Jurkat, Clone E6-1 (cell line): ENCODE measurements around the gene TNP1. TPM values are rescaled to one million over a fixed set of nuclear protein-coding genes. Genes with fewer than 3 reads are reported as not detected.
A peak's percentile ranks its signal among the peaks of the same experiment; 100 is the strongest.

Source experiments
- DNase-seq: peaks from one replicate; pipeline ENCODE4 v3.0.0-alpha.2; 2011; ENCODE audit warnings: low read depth, low spot score
- H3K4me3 ChIP-seq: 2 replicates; pipeline ENCODE4 v1.5.1; 2011; ENCODE audit warnings: mild to moderate bottlenecking, low read length, control low read depth, moderate library complexity
- polyA plus RNA-seq: library from polyadenylated mRNA; unstranded; fragments of >200 nt; gene quantifications from one replicate; pipeline ENCODE4 v1.2.1, GENCODE V29; 2012; ENCODE audit warnings: missing spikeins; ENCODE audit not compliant: insufficient read length, insufficient read depth

Gene TNP1, protein sequence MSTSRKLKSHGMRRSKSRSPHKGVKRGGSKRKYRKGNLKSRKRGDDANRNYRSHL
- polyA plus RNA-seq: not detected

GRCh38 chr2:216859944-216860343 is at the start of gene TNP1:
Gene TNP1, minus strand, starts transcription at chr2:216860064. Its CDS starts 30 bp downstream, at chr2:216860034.
- H3K4me3 ChIP-seq: no peak within 1 kb of the TSS
- DNase-seq: no peak

- no peak for DNase-seq
- no peak overlapping the region for H3K4me3 ChIP-seq
Measured at GRCh38 chr2:216908300-216908699, 48.4 kb upstream of the TNP1 start.

GRCh38 chr2:216905649-216906329 is 45.9 kb upstream of the TNP1 start:
- no peak overlapping the region for H3K4me3 ChIP-seq
- DNase-seq: peak; percentile 21

- H3K4me3 ChIP-seq: no peak overlapping the region
- no peak for DNase-seq
Measured at GRCh38 chr2:216904974-216905373, 45.1 kb upstream of the TNP1 start.

DNA sequence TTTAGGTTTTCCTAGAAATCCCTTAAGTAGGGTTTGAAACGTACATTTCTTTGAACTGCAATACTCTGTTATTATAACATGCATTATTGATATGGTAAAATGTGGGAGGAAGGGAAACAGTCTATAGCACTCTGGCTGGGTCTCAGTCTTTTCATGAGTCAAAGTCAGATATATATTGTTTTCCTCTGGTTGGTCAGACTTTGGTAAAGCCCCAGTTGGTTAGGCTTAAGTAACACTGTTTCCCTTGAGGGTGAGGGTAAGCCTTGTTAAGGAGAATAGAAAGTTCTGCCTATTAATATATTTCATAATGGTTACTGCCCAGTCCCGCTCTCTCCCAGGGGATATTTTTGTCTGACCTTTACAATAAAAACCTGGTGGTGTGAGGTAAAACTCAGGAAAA is 44.7 kb upstream of the TNP1 start:
- DNase-seq: no peak
- H3K4me3 ChIP-seq: no peak overlapping the region

GRCh38 chr2:216903470-216903869 is 43.6 kb upstream of the TNP1 start:
- no peak overlapping the region for H3K4me3 ChIP-seq
- peak; percentile 32 for DNase-seq

DNA sequence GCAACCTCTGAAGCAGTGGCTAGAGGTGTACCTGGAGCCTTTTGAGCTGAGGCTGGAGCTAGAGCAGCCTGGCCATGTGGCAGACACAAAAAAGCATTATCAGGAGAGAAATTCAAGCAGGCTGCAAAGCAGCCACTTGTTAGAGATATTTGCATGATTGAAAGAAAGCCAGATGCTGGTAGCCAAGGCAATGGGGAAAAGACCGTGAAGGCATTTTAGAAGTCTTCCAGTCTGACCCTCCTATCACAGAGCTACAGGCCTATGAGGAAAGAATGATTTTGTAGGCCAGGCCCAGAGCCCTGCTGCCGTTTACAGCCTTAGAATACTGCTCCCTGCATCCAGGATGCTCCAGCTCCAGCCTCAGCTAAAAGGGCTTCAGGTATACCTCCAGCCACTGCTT is 41.4 kb upstream of the TNP1 start:
- H3K4me3 ChIP-seq: no peak overlapping the region
- no peak for DNase-seq

GRCh38 chr2:216900406-216900805 is 40.5 kb upstream of the TNP1 start:
- no peak for DNase-seq
- no peak overlapping the region for H3K4me3 ChIP-seq

- no peak for DNase-seq
- H3K4me3 ChIP-seq: no peak overlapping the region
Measured at GRCh38 chr2:216897561-216898203, 37.8 kb upstream of the TNP1 start.

DNA sequence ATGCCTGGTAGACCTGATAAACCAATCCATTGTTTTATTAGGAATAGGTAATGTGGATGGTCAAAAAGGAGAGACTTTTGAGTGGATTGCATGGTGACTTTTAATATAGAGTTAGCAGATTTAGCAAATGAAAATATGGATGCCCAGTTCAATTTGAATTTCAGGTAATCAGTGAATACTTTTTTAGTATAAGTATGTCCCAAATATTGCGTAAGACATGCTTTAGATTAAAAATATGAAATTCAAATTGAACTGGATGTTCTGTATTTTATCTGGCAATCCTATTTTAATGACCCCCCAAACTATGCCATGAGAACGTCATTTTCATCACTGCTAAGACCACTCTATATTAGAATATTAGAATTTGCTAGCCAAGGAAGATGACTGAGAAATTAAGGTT is 30.3 kb upstream of the TNP1 start:
- no peak for DNase-seq
- H3K4me3 ChIP-seq: no peak overlapping the region

- DNase-seq: no peak
Measured at GRCh38 chr2:216888887-216889622, 29.2 kb upstream of the TNP1 start.

GRCh38 chr2:216888081-216888480 is 28.2 kb upstream of the TNP1 start:
- DNase-seq: no peak

More at GRCh38 chr2:216888887-216889622, 29.2 kb upstream of the TNP1 start:
- H3K4me3 ChIP-seq: no peak overlapping the region

DNA sequence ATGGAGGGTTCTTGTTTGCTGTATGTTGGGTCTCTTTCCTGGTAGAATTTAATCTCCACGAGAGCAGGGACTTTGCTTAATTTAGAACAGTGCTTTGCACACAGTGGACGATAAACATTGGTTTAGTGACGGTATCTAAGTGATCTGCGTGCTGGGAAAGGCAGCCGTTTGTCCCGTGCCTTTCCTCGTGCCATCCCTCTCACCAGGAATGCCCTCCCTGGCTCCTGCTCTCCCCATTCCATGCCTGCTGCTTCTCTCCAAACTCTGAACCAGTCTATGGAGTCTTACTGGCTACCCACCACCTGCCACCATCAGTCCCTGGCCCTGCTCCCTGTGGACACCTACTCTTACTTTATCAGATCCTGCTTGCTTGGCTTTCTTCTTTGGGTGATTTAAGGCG is 27.3 kb upstream of the TNP1 start:
- DNase-seq: no peak
- no peak overlapping the region for H3K4me3 ChIP-seq

More at GRCh38 chr2:216888081-216888480, 28.2 kb upstream of the TNP1 start:
- H3K4me3 ChIP-seq: no peak overlapping the region

GRCh38 chr2:216885117-216885553 is 25.3 kb upstream of the TNP1 start:
- no peak overlapping the region for H3K4me3 ChIP-seq
- DNase-seq: no peak

- DNase-seq: no peak
- H3K4me3 ChIP-seq: no peak overlapping the region
Measured at GRCh38 chr2:216884347-216884746, 24.5 kb upstream of the TNP1 start.

DNA sequence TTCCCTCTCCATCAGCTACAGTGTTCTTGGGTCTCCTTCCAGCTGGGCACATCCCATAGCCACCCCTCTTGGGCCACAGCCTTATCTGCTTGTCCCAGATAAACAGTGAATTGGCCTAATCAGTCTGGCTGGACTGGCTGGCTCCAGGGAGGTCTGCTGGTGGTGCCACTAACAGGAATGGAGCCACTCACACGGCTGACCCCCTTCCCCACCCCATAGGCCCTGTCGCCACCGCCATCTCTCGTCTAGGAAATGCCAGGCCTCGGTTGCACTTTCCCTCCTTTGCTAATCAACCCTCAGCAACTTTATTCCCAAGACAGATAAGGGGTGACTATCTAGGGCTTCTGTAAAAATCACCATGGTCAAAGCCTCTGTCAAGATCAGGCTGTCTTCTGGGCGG is 23.0 kb upstream of the TNP1 start:
- no peak overlapping the region for H3K4me3 ChIP-seq
- DNase-seq: no peak

- H3K4me3 ChIP-seq: no peak overlapping the region
- no peak for DNase-seq
Measured at GRCh38 chr2:216881411-216881810, 21.5 kb upstream of the TNP1 start.

GRCh38 chr2:216880509-216881184 is 20.8 kb upstream of the TNP1 start:
- no peak for DNase-seq
- no peak overlapping the region for H3K4me3 ChIP-seq

- peak; percentile 23 for DNase-seq
- no peak overlapping the region for H3K4me3 ChIP-seq
Measured at GRCh38 chr2:216879727-216880508, 20.1 kb upstream of the TNP1 start.
